ENCODE results near the gene CACNA1E. TPM values are rescaled to one million over a fixed set of nuclear protein-coding genes. Genes with fewer than 3 reads are reported as not detected.

The CACNA1E gene
- total RNA-seq, 4 donors from 2014 or later = 0.47 to 0.83 TPM; not detected in 2

DNA sequence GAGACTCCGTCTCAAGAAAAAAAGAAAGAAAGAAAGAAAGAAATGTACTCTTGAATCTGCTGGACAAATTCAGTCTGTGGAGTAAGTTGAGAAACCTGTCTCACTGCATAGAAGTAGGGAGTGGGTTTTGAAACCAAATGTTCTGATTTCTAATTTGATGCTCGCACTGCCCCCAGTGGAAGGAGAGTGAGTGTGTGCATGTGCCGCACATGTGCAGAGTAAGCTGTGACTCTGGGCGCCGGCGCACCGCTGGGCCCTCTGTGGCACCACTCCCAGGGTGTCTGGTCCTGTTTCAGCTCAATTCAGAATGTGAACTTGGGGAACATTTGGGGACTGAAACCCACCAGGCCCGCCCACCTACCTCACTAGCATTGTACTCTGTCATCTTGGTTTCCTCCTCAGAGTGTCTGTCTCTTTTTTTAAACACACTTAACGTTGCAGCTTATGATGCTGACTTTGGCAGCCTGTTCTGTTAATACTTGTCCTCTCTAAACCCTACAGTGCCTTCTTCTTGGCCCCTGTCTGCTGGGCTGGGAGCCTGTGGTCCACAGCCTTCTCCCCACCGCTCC lies 104.6 kb downstream of the CACNA1E start:
- H3K4me1 ChIP-seq = no peaks in the 10 kb centered on the region
- DNase-seq = no peak
- no peaks in the 10 kb centered on the region for H3K9me3 ChIP-seq
- H3K4me3 ChIP-seq = no peak overlapping the region
- no peaks in the 10 kb centered on the region for H3K27me3 ChIP-seq
- TF ChIP-seq, protein P1, sequence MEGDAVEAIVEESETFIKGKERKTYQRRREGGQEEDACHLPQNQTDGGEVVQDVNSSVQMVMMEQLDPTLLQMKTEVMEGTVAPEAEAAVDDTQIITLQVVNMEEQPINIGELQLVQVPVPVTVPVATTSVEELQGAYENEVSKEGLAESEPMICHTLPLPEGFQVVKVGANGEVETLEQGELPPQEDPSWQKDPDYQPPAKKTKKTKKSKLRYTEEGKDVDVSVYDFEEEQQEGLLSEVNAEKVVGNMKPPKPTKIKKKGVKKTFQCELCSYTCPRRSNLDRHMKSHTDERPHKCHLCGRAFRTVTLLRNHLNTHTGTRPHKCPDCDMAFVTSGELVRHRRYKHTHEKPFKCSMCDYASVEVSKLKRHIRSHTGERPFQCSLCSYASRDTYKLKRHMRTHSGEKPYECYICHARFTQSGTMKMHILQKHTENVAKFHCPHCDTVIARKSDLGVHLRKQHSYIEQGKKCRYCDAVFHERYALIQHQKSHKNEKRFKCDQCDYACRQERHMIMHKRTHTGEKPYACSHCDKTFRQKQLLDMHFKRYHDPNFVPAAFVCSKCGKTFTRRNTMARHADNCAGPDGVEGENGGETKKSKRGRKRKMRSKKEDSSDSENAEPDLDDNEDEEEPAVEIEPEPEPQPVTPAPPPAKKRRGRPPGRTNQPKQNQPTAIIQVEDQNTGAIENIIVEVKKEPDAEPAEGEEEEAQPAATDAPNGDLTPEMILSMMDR (IDR thresholded peaks at IDR 0.05) = no peak
- no peak for TF ChIP-seq POLR2A (IDR thresholded peaks at IDR 0.05)
- H3K27ac ChIP-seq = no peak overlapping the region
- H3K36me3 ChIP-seq = no peaks in the 10 kb centered on the region

DNA sequence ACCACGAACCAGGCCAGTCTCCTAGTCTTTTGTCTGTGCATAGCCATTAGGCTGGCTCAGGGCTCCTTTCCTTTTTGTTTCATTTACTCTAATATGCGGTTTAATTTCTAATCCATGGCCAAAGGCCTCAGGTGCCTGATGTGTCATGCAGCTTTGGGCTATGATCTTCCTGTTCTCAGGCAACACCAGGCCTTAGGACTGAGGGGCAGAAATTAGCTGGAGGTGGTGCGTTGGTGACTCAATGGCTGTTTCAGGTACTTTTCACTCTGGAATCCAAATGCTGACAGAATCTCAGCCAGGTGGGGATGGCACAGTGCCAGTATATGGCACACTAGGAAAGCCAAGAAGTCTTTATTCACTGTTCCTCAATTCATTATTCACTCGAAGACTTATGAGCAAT lies 105.3 kb downstream of the CACNA1E start:
- no peak overlapping the region for H3K27ac ChIP-seq
- H3K4me1 ChIP-seq = no peaks in the 10 kb centered on the region
- H3K4me3 ChIP-seq = no peak overlapping the region
- H3K36me3 ChIP-seq = no peaks in the 10 kb centered on the region
- no peak for TF ChIP-seq POLR2A (IDR thresholded peaks at IDR 0.05)
- TF ChIP-seq, protein P1 (IDR thresholded peaks at IDR 0.05) = no peak
- no peaks in the 10 kb centered on the region for H3K27me3 ChIP-seq
- no peak for DNase-seq
- no peaks in the 10 kb centered on the region for H3K9me3 ChIP-seq

DNA sequence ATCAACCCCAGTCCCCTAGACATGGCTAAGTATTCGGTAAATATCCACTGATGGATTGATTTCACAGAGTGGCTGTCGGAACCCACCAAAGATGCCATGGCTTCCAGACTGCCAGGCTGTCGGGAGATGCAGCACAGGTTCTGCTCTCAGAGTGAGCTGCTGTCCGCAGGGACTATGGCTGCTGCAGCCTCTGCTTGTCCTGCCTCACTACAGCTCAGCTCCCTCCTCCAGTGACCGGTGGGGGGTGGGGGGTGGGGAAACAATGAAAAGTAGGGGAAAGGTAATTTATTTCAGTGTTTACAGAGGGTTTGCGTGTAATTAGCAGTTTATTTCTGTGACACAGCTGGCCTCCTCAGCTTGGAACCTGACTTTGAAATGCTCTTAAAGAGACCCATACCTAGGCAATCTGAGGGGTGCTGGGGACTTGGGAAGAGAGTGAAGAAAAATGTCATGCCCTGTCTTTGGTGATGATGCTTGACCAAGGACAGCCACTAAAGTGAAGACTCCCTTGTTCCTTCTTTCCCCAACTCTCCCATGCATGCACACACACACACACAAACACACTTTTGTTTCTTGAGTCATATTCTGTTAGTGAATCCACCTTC lies 109.0 kb downstream of the CACNA1E start:
- Histone ChIP-seq H3K4me3 (no peak overlapping the region), H3K27me3 (no peaks in the 10 kb centered on the region), H3K36me3 (no peaks in the 10 kb centered on the region), H3K4me1 (no peaks in the 10 kb centered on the region), H3K9me3 (no peaks in the 10 kb centered on the region), H3K27ac (no peak overlapping the region)
- no peak for DNase-seq
- TF ChIP-seq POLR2A (IDR thresholded peaks at IDR 0.05) = no peak
- TF ChIP-seq, protein P1 (IDR thresholded peaks at IDR 0.05) = no peak

DNA sequence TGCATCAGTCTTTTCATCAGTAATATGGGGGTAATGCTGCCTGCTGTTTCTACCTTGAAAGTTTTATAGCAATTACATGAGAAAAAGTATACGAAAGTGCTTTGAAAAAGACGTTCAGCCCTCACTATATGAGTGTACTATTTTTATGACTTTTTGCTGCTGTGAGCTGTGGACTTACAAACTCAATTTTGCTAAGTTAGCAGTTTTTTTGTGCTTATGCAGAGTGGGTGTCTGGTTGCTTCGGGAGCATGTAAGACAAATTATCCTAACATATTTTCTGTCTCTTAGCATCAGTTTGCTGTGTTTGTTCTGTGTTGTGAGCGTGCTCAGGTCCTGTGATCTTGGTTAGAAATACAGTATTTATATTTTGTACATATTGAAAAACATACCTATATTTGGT lies 109.7 kb downstream of the CACNA1E start:
- H3K4me1 ChIP-seq = no peaks in the 10 kb centered on the region
- no peaks in the 10 kb centered on the region for H3K27me3 ChIP-seq
- no peak overlapping the region for H3K4me3 ChIP-seq
- no peak for DNase-seq
- no peaks in the 10 kb centered on the region for H3K9me3 ChIP-seq
- H3K27ac ChIP-seq = no peak overlapping the region
- H3K36me3 ChIP-seq = no peaks in the 10 kb centered on the region
- no peak for TF ChIP-seq POLR2A (IDR thresholded peaks at IDR 0.05)
- TF ChIP-seq, protein P1 (IDR thresholded peaks at IDR 0.05) = no peak

DNA sequence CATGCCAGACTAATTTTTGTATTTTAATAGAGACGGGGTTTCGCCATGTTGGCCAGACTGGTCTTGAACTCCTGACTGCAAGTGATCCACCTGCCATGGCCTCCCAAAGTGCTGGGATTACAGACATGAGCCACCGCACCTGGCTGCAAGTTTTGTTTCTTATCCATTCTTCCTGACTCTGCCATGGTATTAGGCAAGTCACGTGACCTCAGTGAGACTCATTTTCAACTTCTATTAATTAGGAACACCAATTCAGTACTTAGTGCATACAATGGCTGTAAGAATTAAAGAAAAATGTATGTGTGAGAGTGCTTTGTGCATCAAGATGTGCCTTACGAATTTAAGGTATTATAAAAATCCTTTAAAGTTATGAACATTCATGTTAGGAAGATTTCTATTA lies 111.2 kb downstream of the CACNA1E start:
- H3K4me3 ChIP-seq = no peak overlapping the region
- H3K27me3 ChIP-seq = no peaks in the 10 kb centered on the region
- TF ChIP-seq, protein P1 (IDR thresholded peaks at IDR 0.05) = no peak
- no peak for TF ChIP-seq POLR2A (IDR thresholded peaks at IDR 0.05)
- DNase-seq = no peak
- H3K4me1 ChIP-seq = no peaks in the 10 kb centered on the region
- no peaks in the 10 kb centered on the region for H3K9me3 ChIP-seq
- no peaks in the 10 kb centered on the region for H3K36me3 ChIP-seq
- no peak overlapping the region for H3K27ac ChIP-seq

Measured in Peyer's patch (tissue), 4 donors.